MM.1S (cell line): ENCODE data around the gene FAM50A.

Source experiments
- CTCF ChIP-seq: fragments of 300-600 bp; sonication (generic); IDR thresholded peaks from 2 replicates; pipeline ENCODE4 v1.5.1; 2016; ENCODE audit warnings: antibody characterized with exemption, low read length, mixed read lengths
- EZH2 ChIP-seq: fragments of 300-600 bp; sonication (generic); optimal IDR thresholded peaks from 2 replicates; pipeline ENCODE3; 2017; ENCODE audit warnings: low read depth, mild to moderate bottlenecking, antibody characterized with exemption, low read length, mixed read lengths

DNA sequence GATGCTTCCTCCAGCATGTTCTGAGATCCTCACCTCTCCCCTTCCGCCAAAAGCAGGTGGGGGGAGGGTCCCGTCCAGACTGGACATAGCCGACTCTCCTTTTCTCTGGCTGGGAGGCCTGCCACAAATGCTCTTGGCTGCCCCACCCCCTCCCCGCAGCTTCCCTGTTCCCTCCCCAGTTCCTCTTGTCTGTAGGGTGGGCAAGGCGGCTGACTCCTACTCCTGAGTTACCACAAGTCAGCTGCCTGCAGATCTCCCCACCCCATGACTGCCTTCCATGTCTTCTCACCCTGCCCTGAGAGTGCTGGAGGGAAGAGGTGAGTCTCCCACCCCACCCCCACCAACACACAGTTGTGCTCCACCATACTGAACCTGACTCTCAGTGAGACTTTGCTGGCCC is 12.6 kb upstream of the FAM50A start:
- TF ChIP-seq EZH2 (no peak), CTCF (no peak)
